ENCODE measurements around the gene GNG7.
"Not testable (repeated sequence)": the region's sequence is repeated elsewhere in the genome, so short reads cannot be mapped to it uniquely, and the experiment has no call there.

Gene GNG7

GRCh38 chr19:2529473-2529918 lies 173.0 kb downstream of the GNG7 start:
- no peak for DNase-seq

GRCh38 chr19:2528675-2529101 lies 173.8 kb downstream of the GNG7 start:
- no peak for DNase-seq

- no peak for DNase-seq
Observed at GRCh38 chr19:2527686-2528085, 174.8 kb downstream of the GNG7 start.

GRCh38 chr19:2527171-2527570 lies 175.3 kb downstream of the GNG7 start:
- no peak for DNase-seq

GRCh38 chr19:2524840-2525723 lies 177.4 kb downstream of the GNG7 start:
- DNase-seq: no peak

GRCh38 chr19:2524361-2524839 lies 178.1 kb downstream of the GNG7 start:
- no peak for DNase-seq

- DNase-seq: no peak
Observed at GRCh38 chr19:2523630-2524311, 178.7 kb downstream of the GNG7 start.

DNA sequence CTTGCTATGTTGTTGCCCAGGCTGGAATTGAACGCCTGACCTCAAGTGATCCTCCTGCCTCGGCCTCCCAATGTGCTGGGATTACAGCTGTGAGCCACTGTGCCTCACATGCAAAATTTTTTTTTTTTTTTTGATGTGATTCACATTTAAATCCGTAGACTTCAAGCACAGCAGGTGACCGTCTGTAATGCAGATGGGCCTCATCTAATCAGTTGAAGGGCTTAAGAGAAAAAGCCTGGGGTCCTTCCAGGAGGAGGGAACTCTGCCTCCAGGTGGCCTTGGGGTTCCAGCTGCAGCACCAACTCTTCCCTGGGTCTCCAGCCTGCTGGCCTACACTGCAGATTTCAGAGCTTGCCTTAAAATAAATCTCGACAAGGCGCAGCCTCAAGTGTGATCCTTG lies 183.0 kb downstream of the GNG7 start:
- no peak for DNase-seq

DNA sequence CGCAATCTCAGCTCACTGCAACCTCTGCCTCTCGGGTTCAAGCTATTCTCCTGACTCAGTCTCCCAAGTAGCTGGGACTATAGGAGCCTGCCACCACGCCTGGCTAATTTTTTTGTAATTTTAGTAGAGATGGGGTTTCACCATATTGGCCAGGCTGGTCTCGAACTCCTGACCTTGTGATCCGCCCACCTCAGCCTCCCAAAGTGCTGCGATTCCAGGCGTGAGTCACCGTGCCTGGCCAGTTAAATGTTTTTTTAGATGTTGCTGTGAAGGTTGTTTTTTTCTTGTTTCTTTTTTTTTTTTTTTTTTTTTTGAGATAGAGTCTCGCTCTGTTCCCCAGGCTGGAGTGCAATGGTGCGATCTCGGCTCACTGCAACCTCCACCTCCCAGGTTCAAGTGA lies 183.6 kb downstream of the GNG7 start:
- not testable (repeated sequence) for DNase-seq

- no peak for DNase-seq
Observed at GRCh38 chr19:2517881-2518601, 184.5 kb downstream of the GNG7 start.

DNA sequence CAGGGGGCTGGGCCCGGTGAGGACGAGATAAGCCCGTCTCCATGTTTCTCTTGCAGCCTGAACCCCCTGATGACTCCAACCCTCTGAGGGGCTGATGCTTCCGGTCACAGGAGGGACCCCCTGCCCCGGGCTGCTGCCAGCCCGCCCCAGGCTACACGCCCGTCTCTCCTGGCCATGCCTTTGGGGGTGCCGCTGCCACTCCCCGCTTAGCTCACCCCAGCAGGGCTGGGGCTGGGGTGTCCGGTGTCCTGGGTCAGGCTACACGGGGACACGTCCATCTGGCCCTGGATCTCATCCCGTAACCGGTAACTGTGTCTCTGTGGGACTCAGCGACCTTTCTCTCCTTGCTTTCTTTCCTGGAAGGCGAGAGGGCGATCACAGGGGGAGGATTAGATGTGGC lies 185.8 kb downstream of the GNG7 start:
- DNase-seq: no peak

DNA sequence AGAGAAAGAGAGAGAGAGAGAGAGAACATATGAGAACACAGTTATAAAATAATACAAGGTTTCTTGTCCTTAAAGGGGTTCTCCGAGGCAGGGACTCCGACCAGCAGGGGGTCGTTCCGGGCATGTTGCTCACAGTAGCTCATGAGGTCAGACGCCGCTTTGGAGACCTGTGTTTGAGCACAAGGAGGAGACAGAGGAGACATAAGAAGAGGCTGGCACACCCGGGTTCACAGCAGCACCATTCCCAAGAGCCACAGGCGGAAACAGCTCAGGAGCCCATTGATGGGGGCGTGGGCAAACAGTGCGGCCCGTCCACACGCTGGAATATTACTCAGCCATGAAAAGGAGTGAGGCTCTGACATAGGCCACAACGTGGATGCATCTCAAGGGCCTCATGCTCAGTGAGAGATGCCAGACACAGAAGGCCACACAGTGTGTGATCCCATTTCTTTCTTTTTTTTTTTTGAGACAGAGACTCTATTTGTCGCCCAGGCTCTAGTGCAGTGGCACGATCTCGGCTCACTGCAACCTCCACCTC lies 187.4 kb downstream of the GNG7 start:
- DNase-seq: no peak

GRCh38 chr19:2512523-2513431 lies 189.7 kb downstream of the GNG7 start:
- no peak for DNase-seq

DNA sequence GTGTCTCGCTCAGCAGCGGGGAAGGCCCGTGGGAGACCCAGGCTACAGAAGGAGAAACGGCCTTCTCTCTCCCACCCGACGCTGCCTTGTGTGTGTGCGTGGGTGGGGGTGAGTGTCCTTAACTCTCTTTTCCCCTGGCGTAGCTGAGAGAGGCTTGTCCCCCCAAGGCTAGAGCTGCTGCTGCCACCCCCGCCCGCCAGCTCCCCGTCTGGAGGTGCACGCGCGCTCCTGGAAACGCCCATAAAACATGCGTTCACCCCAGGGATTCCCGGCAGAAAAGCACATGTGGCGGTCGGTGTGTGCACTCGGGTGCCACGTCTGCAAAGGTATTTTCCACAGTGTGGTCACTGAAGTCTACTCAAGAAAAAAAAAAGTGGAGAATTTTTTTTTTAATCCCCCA lies 190.5 kb downstream of the GNG7 start:
- no peak for DNase-seq

DNA sequence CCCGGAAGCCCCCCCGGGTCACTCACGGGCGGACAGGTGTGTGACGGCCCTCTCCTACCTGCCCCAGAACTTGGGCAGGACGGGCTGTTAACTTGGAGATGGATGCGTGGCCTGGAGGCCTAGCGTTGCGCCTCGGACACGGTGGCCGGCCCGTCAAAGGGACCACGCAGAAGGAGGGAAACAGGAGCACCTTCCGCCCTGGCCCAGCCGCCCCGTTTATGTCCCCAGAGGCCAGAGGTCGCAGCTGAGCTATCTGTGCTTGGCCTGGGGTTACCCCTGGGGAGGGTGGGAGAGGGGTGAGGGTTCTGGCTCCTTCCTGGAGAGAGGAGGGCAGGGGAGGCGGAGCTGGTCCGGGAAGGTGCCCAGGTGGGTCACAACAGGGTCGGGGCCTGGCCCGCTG lies 190.9 kb downstream of the GNG7 start:
- DNase-seq: no peak

DNA sequence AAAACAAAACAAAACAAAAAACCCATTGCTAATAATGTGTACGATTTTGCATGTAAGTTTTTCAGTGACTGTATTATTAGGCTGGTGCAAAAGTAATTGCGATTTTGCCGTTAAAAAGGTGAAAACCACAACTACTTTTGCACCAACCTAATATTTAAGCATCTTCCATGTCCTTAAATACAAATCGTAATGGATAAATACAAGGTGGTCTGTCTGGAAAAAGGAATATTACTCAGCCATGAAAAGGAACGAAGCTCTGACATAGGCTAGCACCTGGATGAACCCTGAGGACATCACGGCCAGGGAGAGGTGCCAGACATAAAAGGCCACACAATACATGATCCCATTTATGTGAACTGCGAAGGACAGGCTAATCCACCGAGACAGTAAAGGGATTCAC lies 193.4 kb downstream of the GNG7 start:
- DNase-seq: no peak

GRCh38 chr19:2507109-2507508 lies 195.4 kb downstream of the GNG7 start:
- no peak for DNase-seq

DNA sequence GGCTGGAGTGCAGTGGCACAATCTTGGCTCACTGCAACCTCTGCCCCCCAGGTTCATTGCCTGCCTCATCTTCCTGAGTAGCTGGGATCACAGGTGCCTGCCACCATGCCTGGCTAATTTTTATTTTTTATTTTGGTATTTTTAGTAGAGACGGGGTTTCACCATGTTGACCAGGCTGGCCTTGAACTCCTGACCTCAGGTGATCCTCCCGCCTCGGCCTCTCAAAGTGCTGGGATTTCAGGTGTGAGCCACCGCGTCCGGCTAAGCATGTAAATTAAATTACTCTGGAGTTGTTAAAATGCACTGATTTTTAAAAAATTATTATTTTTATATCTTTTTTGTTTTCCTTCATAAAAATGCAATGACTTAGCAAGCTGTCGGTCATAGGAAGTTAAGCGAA lies 195.8 kb downstream of the GNG7 start:
- DNase-seq: not testable (repeated sequence)

DNA sequence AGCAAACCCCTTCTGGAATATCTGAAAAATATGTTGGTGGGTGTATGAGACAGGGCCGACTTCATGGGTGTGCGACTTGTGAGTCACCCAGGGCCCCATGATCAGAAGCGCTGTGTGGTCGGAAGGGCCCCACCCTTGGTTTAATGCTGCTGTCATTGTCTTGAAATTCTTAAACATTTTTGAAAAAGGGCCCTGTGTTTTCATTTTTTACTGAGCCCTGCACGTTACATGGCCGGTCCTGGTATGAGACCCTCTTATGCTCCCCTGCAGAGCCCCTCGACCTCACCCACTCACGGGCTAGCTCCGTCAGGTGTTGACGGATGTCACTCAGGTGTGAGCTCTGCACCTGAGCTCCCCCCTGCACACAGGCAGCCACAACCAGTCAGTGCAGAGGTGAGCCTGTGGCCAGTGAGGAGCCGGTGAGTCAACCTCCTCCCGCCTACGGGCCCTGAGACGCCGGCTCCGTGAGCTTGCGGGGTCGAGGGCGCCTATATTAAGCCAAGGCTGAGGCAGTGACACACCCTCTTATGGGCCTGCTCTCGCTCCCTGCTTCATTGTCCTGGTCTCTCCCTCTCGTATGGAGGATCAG lies 198.9 kb downstream of the GNG7 start:
- DNase-seq: peak; percentile 60

GRCh38 chr19:2500841-2501261 lies 201.6 kb downstream of the GNG7 start:
- no peak for DNase-seq

GRCh38 chr19:2500156-2500555 lies 202.3 kb downstream of the GNG7 start:
- DNase-seq: no peak

- DNase-seq: no peak
Observed at GRCh38 chr19:2497186-2497585, 205.3 kb downstream of the GNG7 start.

Data from activated CD4-positive, alpha-beta T cell treated with anti-CD3 and anti-CD28 coated beads for 1 hour (primary cell).